Measurements from ENCODE around the gene PPP2R2B.

The PPP2R2B gene

GRCh38 chr5:146533882-146534281, 344.7 kb downstream of the PPP2R2B start:
- no peak overlapping the region for H3K4me3 ChIP-seq (replicated peaks; ENCODE audit: low read depth, low read length)
- no peak for TF ChIP-seq CTCF (IDR thresholded peaks at IDR 0.05; ENCODE audit: low read length, missing control alignments)
- DNase-seq (ENCODE audit: low read depth) = no peak

- peak; percentile 66 for DNase-seq (ENCODE audit: low read depth)
- TF ChIP-seq CTCF (IDR thresholded peaks at IDR 0.05; ENCODE audit: low read length, missing control alignments) = peak; percentile 91
- no peak overlapping the region for H3K4me3 ChIP-seq (replicated peaks; ENCODE audit: low read depth, low read length)
Observed at GRCh38 chr5:146533260-146533857, 345.2 kb downstream of the PPP2R2B start.

Measured in fibroblast of pulmonary artery (primary cell).